GM12801 (cell line): ENCODE measurements around the gene PCYT2.

Experiments
- CTCF ChIP-seq: IDR thresholded peaks from one replicate; pipeline ENCODE4 v1.5.1; 2011; ENCODE audit warnings: control low read depth; ENCODE audit not compliant: insufficient read length; ENCODE audit errors: extremely low read depth

PCYT2 gene

GRCh38 chr17:81915331-81915730 lies 4.1 kb upstream of the PCYT2 start:
- TF ChIP-seq CTCF: no peak

DNA sequence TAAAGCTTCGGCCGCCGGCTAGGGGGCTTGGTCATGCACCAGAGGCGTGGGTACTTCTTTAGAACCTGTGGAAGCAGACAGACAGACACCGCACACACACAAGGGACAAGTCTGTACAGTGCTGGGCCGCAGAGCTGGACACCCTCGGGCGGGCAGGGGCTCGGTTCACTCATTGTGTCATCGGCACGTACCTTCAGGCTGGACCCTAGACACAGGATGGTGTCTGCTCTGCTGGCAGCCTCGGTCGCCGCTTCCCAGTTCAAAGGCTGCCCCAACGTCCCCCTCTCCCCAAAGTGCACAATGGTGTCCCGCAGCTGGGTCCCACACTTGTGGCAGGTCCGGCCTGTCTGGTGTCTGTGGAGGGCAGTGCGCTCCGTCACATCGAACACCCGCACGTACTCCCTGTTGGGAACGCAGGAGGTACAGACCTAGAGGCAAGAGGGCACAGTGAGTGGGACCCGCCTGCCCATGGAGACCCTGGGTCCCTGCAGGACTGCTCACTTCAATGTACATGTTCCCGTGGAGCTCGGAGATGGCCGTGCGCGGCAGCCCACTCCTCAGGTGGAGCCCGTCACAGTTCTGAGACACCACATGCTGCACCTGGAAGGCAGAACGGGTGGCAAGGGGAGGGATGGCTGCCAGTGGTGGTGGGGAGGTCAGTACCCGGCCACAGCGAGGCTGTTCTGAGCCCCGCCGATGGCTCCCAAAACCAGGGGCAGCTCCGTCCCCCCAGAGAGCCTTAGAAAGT lies 3.1 kb upstream of the PCYT2 start:
- no peak for TF ChIP-seq CTCF

GRCh38 chr17:81913394-81914102 lies 2.3 kb upstream of the PCYT2 start:
- TF ChIP-seq CTCF: no peak

GRCh38 chr17:81912441-81913309 lies 1.5 kb upstream of the PCYT2 start:
- no peak for TF ChIP-seq CTCF

DNA sequence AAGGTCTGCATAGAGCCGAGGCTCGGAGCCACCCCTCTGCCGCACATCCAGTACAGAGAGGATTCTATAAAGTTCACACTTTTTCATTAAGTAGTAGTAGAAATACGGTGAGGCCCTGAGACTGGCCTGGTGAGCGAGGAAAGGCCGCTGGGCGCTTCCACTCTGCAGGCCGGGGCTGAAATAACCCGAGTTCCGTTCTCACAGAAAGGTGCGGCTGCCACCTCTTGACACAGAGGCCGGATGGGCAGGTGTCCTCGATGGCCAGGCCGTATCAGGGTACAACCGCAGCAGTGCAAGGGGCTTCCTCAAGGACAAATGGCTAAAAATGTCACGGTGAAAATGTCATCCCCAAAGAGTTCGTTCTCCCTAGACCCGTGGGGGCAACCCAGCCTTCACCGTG lies 770 bp upstream of the PCYT2 start:
- no peak for TF ChIP-seq CTCF

GRCh38 chr17:81910840-81911276 lies 341 bp downstream of the PCYT2 start:
- no peak for TF ChIP-seq CTCF
